GM21390 (cell line): Measurements from ENCODE around the gene IQCH.

Experiments used
- ATAC-seq: cut with Tn5 transposase; IDR thresholded peaks from one replicate; pipeline ENCODE4 v1.9.1; 2021; ENCODE audit not compliant: unreplicated experiment

The IQCH gene

DNA sequence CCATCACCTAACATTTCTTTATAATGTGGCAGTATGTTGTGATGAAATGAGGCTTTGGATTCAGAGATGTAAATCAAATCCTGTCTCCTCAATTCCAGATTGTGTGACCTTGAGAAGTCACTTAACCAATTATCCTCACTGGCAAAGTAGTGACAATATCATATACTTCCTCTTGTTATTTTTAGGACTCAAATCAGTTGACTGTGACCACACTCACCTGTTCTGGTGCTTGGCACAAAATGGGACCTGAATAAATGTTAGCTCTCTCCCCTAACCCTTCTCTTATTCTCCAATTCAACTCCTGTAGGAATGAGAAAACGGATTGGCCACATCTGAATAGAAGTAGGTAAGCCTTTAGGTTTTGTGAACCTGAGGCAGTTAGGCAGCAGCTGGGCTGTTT is 42.1 kb downstream of the IQCH start:
- no peak for ATAC-seq

DNA sequence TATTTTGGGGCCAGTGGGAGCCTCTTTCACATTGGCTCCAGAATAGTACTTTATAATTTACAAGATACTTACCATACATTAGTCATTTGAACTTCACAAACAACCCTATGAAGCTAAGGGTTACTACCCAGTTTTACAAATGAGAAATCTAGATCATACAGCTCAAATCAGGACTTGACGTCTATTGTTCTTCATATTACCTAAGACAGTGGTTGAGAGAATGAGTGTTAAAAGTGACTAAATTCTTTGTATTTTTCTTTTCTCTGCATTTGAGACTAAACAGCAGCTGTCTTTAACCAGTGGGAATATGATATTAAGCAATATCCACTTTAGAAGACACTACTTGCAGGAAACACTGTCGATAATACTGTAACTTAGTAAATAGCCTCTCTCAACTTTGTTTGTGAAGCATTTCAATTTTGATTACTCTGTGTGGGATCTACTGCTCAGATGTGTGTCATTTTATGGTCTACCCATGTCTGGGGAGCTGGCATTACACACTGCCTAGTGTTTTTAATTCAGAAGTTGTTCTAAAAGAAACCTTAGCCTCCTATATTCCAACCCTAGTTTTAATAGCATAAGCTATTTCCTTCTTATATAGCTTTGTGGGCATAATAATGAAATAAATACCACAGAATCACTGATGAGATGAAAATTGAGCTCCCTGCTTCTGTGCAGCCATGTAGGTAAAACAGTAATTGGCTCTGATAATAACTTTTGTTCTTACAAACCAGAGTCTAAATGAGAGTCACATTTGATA is 45.9 kb downstream of the IQCH start:
- ATAC-seq, result no peak

DNA sequence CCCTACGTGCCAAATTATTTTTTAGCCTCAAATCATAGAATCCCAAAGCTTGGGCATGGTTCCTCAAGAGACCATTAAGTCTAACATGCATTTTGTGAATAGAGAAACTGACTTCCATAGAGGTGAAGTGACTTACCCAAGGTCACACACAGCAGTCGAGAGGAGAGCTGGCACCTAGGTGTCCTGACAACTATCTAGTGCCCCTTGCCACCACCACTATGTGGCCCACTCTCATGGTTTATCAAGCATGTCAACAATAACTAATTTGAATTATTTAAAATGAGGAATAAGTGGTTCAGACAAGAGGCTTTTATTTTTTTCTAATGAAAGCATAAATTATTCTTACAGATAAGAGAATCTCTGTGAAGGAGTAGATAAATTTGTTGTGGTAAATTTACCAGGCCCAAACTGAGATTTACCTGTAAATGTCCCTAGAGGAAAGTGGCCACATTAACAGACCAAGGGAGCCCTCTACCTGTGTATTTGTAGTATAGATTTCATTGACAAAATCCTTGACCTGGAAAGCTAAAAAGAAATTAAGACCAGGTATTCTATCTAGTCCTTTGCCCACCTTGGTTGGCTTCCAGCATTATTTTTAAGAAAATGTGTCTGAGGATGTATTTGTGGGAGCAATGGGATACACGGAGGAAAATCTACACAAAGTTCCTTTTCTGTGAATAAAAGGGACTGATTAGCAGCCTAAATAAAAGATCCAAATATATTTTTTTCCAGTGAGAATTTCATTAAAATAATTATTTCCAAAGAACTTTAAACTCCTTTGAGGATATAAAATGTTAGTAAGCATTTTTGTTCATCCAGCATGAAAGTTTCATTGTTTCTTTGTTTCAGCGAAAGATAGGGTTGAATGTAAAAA is 49.1 kb downstream of the IQCH start:
- ATAC-seq, result no peak

DNA sequence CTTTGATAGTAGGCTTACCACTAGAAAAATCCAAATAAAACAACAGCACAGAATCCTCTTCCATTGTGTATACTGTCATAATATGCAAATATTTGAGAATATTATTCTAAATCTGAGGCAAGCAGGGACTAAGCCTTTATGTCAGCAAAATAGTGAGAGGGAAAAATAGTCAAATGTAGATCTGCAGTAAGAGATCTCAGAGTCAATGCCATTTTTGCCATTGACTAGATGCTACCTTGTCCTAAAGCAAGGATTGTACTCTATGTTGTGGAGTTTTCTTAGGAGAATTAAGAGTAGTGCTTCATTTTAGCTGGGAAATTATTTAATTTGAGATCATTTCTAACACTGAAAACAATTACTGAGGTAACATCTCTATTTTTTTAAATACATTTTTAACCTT is 50.2 kb downstream of the IQCH start:
- ATAC-seq, result no peak

DNA sequence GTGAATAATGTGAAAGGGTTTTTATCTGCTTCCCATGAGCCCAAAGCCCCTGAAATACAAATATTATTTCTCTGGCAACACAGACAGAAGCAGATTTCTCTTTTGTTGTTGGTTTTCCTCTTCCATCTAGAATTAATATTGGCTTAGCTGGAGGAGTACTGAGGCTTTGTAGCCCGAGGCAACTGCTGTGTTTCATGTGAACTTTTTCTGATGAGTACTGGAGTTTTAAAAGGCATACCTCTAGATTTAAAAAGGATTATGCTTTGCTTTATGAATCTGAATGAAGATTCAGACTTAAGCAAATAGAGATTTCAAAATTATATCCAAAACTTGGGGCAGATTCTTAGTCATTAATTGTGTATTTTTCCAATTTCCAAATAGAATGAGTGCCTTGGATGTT is 50.9 kb downstream of the IQCH start:
- no peak for ATAC-seq

DNA sequence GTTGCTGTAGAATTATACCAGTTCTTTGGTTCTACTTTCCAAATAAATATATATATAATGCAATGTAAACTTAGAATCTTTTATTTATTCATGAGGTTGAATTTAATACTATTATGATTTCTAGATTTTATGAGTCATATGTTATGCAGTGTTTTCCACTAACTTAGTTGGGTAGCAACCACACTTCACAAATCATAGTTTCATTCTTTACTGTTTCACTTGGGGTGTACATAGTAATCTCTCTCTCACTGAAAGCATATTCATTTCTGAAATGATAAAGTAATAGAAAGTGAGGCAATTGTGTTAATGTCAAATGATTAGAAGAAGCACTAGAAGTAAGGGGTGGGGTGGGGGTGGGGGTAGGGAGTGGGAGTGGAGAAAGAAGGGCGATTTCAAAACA is 52.6 kb downstream of the IQCH start:
- no peak for ATAC-seq

DNA sequence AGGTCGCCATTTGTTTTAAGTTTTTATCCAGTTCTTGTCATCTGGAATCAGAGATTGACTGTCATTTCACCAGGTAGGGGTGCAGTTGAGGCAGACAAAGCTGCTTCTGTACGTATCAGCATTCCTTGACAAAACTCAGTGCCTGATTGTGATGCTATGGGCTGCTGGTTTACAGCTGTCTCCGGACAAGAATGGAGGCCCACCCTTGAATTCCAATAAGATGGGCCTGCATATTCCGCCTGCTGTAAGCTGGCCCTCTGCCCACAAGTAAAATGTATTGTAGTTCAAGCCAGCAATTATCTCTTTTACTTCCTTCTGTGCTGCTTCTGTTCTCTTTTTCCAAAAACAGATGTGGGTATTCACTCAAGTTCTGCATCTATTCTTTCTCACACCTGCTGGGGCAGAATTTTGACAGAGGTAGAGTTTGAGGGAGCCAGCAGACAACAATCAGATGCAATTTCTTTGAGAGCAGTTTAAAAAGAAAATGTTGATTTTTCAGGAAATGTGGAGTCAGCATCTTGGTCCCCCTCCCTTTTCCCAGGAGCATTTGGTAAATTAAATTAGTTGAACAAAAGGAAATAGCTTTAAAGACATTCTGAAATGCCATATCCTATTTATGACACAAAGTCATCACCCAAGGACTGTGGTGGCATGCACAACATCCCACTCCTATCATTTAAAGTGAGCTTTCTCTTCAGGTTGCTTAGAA is 53.5 kb downstream of the IQCH start:
- no peak for ATAC-seq

DNA sequence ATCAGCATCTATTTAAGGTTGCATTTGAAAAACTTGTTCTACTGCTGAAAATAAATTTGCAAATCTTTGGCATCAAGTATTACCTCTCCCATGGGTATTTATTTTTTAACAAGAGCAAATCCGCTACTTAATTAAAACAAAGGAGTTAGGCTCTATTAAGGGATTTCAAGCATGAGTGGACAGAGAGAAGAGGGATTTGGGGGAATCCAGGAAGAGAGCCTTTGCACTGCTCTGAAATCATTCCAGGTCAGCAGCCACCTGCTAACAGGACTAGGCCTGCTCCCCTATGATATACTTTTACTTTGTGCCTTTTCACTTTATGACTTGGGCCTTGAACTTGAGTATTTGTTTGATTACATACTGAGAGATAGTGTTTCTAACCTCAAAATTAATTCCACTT is 57.1 kb downstream of the IQCH start:
- no peak for ATAC-seq

DNA sequence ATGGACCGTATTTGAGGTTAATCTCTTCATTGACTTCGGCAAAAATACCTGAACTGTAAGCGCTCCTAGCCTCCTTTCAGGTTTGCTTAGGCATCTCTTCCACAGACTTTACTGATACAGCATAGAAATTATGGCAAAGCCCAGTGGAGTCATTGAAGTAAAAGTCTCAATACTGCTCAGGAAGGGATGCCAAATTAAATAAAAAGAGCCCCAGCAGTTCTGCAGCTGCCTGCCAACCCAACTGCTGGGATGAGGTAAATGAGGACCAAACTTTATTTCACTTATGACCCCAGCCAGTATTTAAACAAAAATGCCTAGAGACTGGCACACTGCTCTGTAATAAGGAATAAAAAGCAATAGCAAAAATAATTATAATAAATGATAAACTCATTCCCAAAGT is 65.4 kb downstream of the IQCH start:
- ATAC-seq, result no peak

DNA sequence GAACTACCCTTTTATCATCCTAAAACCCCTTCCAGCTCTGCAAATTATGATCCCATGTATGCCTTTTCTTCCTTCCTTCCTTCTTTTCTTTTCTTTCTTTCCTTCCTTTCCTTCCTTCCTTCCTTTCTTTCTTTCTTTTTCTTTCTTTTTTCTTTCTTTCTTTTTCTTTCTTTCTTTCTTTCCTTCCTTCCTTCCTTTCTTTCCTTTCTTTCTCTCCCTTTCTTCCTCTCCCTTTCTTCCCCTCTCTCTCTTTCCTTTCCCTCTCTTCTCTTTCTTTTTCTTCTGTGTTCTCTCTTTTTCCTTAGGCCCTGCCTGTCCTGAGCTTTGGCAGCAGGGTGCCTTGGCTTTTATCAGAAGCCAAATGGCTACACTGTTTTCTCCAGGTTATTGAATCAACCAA is 66.8 kb downstream of the IQCH start:
- ATAC-seq, result no peak

DNA sequence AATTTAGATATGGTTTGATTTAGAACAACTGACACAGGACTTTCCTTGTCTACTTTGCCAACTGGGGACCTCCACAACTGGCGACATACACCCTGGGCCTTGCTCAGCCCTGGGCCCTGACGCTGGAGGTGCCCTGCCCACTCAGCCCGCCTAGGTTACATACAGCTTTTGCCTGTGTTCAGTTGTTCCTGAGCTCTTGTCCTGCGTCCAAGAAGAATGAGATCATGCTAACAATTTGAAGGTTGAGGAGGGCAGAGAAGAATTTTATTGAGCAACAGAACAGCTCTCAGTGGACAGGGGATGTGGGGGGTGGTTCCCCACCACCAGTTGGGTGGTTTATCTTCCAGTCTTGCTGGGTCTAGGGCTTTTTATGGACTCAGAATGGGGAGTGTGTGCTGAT is 67.9 kb downstream of the IQCH start:
- ATAC-seq, result no peak

DNA sequence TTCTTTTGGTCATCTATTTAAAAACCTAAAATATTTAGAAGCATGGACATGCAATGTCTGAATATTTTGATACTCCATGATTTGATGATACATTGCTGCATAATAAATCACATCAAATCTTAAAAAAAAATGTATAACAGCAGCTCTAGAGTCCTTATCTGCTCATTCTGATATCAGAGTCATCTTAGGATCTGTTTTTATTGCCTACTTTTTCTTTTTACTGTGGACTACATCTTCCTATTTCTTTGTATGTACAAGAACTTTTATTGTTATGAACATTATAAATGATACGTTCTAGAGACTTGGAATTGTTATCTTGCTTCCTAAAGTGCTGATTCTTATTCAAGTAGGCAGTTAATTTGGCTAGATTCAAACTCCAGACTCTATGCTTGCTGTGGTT is 72.7 kb downstream of the IQCH start:
- no peak for ATAC-seq

DNA sequence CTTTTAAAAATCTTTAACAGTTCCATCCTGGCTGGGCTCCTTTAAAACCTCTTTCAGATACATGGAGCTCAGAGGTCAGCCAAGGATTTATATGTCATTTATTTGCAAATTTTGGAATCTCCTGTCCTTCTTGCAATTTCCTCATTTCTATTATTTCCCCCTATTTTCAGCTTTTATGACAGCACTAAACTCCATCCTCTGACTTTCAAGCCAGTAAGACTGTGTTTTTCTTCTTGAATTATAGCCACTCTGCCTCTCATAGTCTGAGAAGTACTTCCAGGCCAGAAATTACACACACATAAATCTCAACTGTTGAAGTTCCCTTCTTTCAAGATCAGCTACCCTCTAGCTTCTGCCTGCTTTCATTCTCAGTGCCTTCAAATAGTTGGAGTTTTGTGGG is 73.2 kb downstream of the IQCH start:
- ATAC-seq, result no peak

DNA sequence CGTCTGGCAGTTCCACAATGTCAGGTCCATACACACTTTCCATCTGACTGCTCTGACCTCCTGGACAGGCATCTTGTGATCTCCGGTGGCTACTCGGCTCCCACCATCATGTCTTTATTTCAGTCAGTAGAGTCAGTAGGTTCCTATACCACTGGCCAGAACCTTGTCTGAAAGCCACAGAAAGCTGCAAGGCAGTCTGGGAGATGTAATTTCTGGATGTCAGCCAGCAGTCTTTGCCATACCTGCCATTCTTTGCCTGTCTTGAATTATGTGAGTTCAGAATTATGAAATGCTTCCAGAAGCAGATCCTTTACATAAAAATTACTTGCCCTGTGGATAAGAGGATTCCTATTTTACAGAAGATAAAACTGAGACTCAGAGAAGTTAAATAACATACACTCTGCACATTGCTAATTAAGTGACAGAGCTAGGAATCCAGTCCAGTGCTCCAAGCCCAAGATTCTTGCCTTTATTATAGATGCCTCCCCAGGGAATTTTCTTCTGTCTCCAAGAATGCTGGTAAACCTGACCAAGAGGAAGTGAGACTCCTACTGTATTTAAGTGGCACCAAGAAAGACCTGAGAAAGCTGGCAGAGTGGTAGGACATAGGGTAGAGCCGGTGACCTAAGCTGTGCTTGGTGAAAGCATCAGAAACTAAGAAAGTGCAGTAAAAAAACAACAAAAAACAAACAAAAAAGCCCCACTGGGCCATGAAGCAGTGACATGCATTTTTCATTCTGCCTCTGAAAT is 75.6 kb downstream of the IQCH start:
- ATAC-seq, result no peak

DNA sequence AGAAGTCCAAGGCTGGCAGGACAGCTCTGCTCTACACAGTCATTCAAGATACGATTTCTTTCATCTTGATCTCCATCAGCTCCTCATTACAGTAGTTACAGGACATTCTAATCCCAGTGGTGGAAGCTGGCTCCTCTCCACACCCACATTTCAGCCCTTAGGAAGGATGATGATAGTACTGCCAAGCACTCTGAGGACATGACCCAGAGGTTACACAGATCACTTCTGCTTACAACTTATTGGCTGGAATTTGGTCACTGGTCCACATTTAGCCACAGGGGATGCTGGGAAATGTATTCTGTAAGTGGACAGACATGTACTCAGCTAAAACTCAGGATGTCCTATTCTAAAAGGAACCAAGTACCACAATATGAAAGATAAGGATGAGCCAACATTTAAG is 77.1 kb downstream of the IQCH start:
- ATAC-seq, result no peak

DNA sequence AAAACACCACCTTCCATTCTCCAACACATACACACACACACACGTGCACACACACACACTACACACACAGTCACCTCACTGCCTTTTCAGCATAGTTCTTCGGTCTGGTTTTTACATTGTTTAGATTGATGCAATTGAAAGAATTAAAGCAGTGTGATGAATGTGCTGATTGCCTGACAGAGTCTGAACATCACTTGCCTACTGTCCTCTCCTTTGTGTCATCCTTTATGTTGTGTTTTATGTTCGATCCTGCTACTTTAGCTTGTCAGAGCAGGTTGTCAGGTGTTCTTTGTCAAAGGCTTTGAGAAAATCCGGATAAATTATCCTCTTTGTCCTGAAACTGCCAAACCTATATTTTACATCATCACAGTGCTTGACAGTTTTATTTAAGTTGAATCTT is 80.4 kb downstream of the IQCH start:
- ATAC-seq, result no peak

DNA sequence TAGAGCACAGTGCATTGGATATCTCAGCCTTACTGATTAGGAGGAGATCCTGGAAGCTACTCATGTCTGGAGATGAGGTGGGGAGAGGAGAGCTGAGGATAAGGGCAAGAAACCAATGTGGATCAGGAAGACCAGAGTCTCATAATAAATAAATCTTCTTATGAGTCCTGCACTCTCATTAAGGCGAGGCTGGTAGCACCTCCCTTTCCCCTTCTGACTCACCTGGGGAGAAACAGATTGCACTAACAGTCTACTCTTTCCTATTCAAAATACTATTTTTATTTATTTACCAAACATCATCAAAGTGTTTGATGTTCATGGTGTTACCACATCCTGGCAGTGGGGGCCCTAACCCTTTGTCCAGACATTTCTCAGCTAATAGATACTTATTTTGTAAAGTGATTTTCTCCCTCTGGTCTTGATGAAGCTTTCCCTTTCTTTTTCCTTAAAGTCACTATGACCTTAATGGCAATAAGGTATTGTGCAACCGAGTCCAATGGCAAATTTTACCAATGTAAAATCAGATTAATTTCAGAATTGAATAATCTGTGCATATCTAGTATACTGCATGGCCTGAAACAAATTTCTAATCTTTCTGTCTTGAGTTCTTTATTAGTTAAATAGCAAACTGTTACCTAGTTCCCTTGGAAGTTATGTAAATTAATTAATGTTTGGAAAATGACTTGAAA is 81.1 kb downstream of the IQCH start:
- ATAC-seq, result no peak

DNA sequence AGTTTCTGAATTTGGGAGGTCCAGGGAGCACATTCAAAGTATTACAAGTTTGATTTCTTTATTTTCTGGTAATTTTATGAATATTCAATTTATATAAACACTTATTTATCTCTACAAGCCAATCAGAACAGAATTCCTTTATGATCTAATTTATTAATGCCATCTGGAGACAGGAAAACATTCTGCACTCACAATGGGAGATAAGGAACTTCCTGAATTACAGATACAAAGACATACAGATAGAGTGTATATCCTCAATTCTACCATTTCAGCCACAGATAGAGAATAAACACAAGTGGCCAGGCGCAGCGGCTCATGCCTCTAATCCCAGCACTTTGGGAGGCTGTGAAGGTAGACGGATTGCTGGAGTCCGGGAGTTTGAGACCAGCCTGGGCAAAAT is 86.0 kb downstream of the IQCH start:
- no peak for ATAC-seq

DNA sequence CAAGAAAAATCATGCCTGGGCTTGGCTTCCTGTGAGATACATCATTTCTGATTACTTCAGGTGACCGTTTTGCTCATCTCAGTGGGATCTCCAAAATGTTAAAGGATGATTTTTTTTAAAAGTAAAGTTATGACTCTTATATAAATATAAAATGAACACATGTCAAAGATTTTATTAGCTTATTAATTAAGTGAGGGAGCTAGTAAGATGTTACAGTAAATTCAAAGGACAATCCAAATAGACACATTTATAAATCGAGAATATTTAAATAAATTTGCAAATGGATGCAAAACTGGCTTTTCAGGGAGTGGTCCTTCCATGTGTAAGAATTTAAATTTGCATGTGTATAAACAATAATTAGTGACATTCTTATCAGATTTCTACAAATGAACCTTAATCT is 87.0 kb downstream of the IQCH start:
- no peak for ATAC-seq

DNA sequence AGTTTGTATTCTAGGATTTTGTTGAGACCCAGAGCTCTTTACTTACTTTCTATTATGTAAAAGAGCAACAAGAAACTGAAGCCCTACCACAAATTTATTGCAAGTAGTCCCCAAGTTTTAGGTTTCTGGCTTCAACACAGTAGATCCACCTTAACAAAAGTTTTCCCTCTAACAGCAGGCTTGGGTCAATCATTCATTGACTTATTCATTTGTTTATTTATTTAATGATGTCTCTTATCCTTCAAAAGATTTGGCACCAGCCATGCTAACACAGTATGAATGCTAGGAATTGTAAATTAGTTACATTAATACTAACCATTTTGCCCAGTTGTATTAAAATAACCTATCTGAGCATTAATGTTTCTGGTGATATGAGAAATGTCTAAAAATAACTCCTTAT is 88.6 kb downstream of the IQCH start:
- no peak for ATAC-seq

DNA sequence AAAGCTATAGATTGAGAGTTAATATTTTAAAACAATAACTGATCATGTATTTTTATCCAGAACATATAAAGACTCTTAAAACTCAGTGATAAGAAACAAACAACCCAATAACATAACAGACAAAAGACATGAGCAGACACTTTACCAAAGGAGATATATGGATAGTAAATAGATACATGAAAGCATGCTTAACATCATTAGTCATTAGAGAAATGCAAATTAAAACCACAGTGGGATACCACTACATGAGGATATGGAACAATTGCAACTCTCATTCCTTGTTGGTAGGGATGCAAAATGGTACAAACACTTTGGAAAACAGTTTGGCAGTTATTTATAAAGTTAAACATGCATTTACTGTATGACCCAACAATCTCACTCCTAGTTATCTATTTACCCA is 95.0 kb downstream of the IQCH start:
- ATAC-seq, result no peak
